GM19328 (cell line): ENCODE results near the gene RSBN1L.

Experiments used
- ATAC-seq: cut with Tn5 transposase; IDR thresholded peaks from one replicate; pipeline ENCODE4 v1.9.1; 2021; ENCODE audit warnings: mild to moderate bottlenecking, moderate library complexity; ENCODE audit not compliant: unreplicated experiment

The RSBN1L gene

GRCh38 chr7:77727936-77728701 lies 31.9 kb downstream of the RSBN1L start:
- ATAC-seq = no peak

- ATAC-seq = no peak
Observed at GRCh38 chr7:77729574-77730348, 33.5 kb downstream of the RSBN1L start.

DNA sequence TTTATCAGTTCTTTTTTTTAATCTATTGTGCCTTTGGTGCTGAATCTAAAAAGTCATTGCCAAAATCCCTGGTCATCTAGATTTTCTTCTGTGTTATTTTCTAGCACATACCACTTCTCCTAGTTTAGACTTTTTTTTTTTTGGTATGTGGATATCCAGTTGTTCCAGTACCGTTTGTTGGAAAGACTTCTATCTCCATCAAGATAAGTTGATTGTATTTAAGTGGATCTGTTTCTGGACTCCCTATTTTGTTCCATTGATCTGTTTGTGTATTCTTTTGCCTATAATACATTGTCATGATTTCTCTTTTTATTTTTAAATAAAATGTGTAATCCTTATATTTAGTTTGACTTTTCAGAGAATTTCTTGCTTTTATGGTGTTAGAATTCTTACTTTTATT lies 35.5 kb downstream of the RSBN1L start:
- no peak for ATAC-seq

DNA sequence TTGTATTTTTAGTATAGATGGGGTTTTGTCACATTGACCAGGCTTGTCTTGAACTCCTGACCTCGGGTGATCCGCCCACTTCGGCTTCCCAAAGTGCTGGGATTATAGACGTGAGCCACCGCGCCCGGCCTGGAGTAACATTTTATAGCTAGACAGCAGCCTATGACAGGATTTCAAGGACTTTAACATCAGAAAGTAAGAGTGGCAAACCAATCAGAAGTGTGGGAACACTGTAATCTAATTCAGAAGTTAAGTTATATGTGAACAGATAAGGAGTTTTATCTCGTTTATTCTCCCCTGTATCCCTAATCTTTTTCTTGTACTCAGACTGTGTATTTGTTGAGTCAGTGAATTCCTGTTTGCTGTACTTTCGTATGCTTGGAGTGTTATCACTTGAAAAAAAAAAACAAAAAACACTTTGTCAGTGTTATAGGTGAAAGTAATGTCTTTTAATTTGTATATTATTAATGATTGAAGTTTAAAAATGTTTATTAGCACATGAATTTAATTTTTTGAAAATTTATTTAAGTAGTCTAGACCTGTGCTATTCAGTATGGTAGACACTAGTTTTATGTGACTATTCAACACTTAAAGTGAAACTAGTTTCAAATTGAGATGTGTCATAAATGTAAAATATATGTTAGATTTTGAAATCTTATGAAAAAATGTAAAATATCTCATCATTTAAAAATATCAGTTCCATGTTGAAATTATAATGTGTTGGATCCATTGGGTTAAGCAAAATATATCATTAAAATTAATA lies 38.6 kb downstream of the RSBN1L start:
- no peak for ATAC-seq

- ATAC-seq = no peak
Observed at GRCh38 chr7:77735457-77735856, 39.2 kb downstream of the RSBN1L start.

DNA sequence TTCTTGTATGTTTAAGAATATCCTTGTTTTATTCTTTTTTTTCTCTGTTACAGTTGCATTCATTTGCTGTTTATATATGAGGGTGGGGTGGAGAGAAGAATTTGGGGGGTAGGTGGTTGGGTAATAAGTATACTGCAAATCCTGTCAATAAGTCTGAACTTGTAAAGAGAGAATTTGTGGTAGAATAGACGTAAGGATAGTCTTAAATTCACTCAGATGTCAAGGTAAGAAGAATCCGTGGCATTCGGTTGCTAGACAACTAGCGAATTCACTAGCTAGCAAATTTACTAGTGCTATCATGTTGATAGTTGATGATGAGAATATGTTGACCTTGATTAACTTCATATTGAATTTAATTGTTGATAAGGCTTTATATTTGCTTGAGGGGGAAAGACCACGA lies 40.7 kb downstream of the RSBN1L start:
- no peak for ATAC-seq

DNA sequence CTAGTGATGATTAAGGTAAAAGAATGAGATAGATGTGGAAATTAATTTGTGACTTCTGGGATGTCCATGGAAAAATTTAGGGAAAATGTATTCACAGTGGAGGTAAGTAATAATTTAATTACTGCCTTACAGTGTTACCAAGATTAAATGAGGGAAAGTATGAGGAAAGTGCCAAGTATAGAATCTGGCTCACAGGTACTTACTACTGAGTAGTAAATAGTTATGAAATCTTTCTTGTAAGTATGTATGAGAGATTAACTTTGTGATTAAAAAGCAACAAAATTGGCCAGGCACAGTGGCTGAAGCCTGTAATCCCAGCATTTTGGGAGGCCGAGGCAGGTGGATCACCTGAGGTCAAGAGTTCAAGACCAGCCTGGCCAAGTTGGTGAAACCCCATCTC lies 42.1 kb downstream of the RSBN1L start:
- ATAC-seq = no peak

GRCh38 chr7:77738871-77739270 lies 42.6 kb downstream of the RSBN1L start:
- ATAC-seq = no peak

- ATAC-seq = no peak
Observed at GRCh38 chr7:77740257-77740656, 44.0 kb downstream of the RSBN1L start.

GRCh38 chr7:77743518-77743917 lies 47.3 kb downstream of the RSBN1L start:
- no peak for ATAC-seq

- ATAC-seq = no peak
Observed at GRCh38 chr7:77745746-77746145, 49.5 kb downstream of the RSBN1L start.

DNA sequence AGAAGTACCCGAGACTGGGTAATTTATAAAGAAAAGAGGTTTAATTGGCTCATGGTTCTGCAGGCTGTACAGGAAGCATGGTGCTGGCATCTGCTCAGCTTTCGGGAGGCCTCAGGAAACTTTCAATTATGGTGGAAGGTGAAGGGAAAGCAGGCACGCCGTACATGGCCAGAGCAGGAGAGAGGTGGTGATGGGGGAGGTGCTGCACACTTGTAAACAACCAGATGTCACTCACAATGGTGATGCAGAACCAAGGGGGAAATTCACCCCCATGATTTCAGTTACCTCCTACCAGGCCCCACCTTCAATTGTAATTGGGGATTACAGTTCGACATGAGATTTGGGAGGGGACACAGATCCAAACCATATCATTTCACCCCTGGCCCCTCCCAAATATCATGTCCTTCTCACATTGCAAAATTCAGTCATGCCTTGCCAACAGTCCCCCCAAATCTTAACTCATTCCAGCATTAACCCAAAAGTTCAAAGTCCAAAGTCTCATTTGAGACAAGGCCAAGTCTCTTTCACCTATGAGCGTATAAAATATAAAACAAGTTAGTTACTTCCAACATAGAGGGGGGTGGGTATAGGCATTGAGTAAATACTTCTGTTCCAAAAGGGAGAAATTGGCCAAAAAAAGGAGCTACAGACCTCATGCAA lies 50.0 kb downstream of the RSBN1L start:
- ATAC-seq = no peak

DNA sequence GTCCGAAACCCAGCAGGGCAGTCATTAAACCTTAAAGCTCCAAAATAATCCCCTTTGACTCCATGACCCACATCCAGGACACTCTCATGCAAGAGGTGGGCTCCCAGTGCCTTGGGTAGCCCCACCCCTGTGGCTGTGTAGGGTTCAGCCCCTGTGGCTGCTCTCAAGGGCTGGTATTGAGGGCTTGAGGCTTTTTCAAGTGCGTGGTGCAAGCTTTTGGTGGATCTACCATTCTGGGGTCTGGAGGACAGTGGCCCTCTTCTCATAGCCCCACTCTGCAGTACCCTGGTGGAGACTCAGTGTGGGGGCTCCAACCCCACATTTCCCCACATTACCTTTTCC lies 50.5 kb downstream of the RSBN1L start:
- no peak for ATAC-seq

GRCh38 chr7:77747178-77747577 lies 50.9 kb downstream of the RSBN1L start:
- ATAC-seq = no peak

- ATAC-seq = no peak
Observed at GRCh38 chr7:77747718-77748117, 51.5 kb downstream of the RSBN1L start.

GRCh38 chr7:77752016-77752415 lies 55.8 kb downstream of the RSBN1L start:
- ATAC-seq = no peak

GRCh38 chr7:77753173-77753572 lies 56.9 kb downstream of the RSBN1L start:
- no peak for ATAC-seq

DNA sequence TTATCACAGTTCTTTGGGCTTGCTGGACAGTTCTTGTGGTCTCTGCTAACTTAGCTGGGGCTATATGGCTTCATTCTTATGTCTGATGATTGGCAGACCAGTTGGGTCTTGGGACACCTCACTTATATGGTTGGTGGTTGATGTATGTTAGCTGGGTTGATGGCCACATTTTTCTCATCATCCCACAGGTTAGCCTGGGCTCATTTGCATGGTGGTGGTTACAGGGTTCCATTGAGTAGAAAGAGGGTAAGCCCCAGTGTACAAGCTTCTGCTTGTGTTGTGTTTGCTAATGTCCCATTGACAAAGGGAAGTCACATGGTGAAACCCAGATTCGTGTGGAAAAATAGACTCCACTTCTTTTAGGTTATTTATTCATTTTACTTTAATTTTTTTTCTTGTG lies 61.3 kb downstream of the RSBN1L start:
- peak; percentile 94 for ATAC-seq

DNA sequence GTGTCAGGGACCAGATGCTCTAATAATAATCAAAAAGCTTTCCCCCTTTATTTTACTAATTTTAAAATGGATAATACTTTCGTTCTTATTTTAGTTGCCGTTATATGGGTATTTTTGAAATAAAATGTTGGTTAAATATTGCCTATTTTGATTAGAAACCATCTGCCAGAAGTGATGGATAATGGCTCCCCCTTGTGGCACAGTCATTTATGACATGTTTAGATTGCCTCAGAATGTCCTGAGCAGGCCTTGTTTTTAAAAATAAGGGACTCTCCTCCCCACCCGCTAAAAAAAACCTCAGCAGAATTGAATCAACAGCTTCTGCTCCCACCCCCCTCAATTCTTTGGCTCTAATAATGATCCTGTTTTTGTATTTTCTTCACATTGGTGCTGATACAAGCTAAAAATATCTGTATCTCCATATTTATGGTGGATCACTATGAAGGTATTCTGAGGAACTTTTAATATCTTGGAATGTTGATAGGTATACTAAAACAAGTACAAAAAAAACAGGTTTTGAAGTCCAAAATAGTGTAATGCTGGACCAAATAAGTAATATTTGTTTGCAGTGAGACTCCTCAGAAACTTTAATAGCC lies 63.1 kb downstream of the RSBN1L start:
- no peak for ATAC-seq

DNA sequence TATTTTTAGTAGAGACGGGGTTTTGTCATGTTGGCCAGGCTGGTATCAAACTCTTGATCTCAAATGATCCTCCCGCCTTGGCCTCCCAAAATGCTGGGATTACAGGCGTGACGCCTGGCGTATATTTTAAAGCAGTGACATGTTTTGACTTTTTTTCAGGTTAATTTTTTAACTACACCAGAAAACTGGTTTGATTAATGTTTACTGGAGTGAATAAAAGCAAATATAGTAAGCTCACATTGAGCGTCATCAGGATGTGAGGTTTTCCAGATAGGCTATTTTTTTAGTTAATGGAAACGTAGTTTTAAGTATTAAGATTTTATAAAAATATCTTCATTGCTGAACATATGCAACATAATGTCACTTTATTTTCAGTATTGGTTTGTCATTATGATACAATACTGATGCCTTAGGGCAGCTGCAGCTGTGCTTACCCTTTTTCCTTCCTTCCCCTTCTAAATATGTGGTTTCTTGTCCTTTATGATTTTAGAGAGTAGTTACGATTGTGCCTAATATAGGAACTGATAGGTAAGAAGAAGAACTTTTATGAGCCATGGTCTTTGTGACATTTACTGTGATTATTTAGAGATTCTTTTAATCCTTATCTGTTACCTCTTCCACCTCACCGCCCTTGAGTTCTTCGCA lies 64.7 kb downstream of the RSBN1L start:
- ATAC-seq = no peak
